Testis (tissue), 3 donors: ENCODE data around the gene MYF6. TPM values are rescaled to one million over a fixed set of nuclear protein-coding genes. Genes with fewer than 3 reads are reported as not detected.

Experiments
- DNase-seq: peaks from one replicate; pipeline ENCODE4 v3.0.0-alpha.2; 2019
- H3K27ac ChIP-seq, 2 donors: fragments of 200-600 bp; sonication (generic); one replicate each; pipeline ENCODE4 v1.5.1; 2019
- H3K27me3 ChIP-seq: fragments of 200-600 bp; sonication (generic); one replicate; pipeline ENCODE4 v1.5.1; 2019
- H3K36me3 ChIP-seq: fragments of 200-600 bp; sonication (generic); one replicate; pipeline ENCODE4 v1.5.1; 2017; ENCODE audit warnings: low read depth; ENCODE audit errors: missing control alignments
- H3K4me1 ChIP-seq: fragments of 200-600 bp; sonication (generic); one replicate; pipeline ENCODE4 v1.5.1; 2019
- H3K4me3 ChIP-seq, 2 donors: fragments of 200-600 bp; sonication (generic); one replicate each; pipeline ENCODE4 v1.5.1; 2017 to 2019
- H3K9me3 ChIP-seq: fragments of 200-600 bp; sonication (generic); one replicate; pipeline ENCODE4 v1.5.1; 2017
- CTCF ChIP-seq, 3 experiments: fragments of 450-650 bp in 2 of 3; fragments of 200-600 bp in 1 of 3; sonication (generic) in 1 of 3; IDR thresholded peaks; one replicate each; pipeline ENCODE4 v1.5.1; 2016 to 2019; ENCODE audit warnings: antibody characterized with exemption in 3 of 3, mild to moderate bottlenecking in 2 of 3, moderate library complexity in 1 of 3
- POLR2A ChIP-seq: fragments of 450-650 bp; IDR thresholded peaks from one replicate; pipeline ENCODE4 v1.6.1; 2017; ENCODE audit warnings: antibody characterized with exemption, mild to moderate bottlenecking, moderate library complexity
- WGBS, 2 donors: methylation state at CpG; one replicate each; pipeline ENCODE4 v1.1.5; 2018; 5-methylcytosine and 5-hydroxymethylcytosine counted together
- intact Hi-C: fragments of 100-400 bp; cut with DNase I; formaldehyde crosslinking; loops from one replicate; pipeline ENCODE4 v1.15.1; 2023; ENCODE audit warnings: low total_unique reads
- polyA plus RNA-seq: library from polyadenylated mRNA; stranded (reverse); fragments of 350-450 nt; fragmentation: Illumina TruSeq; extraction: RNeasy Lipid Tissue Mini Kit (QIAGEN cat#74804); gene quantifications from one replicate; pipeline ENCODE4 v1.2.3, GENCODE V29; 2014; ENCODE audit warnings: low read depth, low replicate concordance; ENCODE audit not compliant: insufficient read depth
- total RNA-seq, 2 donors: library from RNA; depleted of rRNA; stranded (reverse); fragments of >200 nt; gene quantifications; one replicate each; pipeline ENCODE4 v1.2.3, GENCODE V29; 2016

The MYF6 gene
- total and polyA plus RNA-seq, 3 donors from 2014 or later, result 2.1 TPM; not detected in 2

GRCh38 chr12:80745851-80746505, 38.5 kb downstream of the MYF6 start:
- intact Hi-C loops, result no loop called here
- WGBS, 2 donors, result 71 to 75% methylated on average over 6 of the region's 6 CpGs
- H3K27ac ChIP-seq, result no peak overlapping the region

GRCh38 chr12:80747800-80748199, 40.4 kb downstream of the MYF6 start:
- intact Hi-C loops, result no loop called here
- H3K4me1 ChIP-seq, result no peaks in the 10 kb centered on the region
- TF ChIP-seq CTCF (IDR thresholded peaks at IDR 0.05), result no peak
- TF ChIP-seq POLR2A, result no peak
- H3K4me3 ChIP-seq, result no peak overlapping the region
- no peak for DNase-seq
- no peaks in the 10 kb centered on the region for H3K36me3 ChIP-seq
- no peaks in the 10 kb centered on the region for H3K27me3 ChIP-seq
- WGBS, 2 donors, result 45 to 55% methylated on average over 2 of the region's 2 CpGs
- no peak overlapping the region for H3K27ac ChIP-seq
- H3K9me3 ChIP-seq, result no peaks in the 10 kb centered on the region

More at GRCh38 chr12:80745851-80746505, 38.5 kb downstream of the MYF6 start:
- Histone ChIP-seq H3K27me3 (no peaks in the 10 kb centered on the region), H3K9me3 (no peaks in the 10 kb centered on the region), H3K4me3 (no peak overlapping the region), H3K4me1 (no peaks in the 10 kb centered on the region), H3K36me3 (no peaks in the 10 kb centered on the region)
- no peak for DNase-seq
- TF ChIP-seq CTCF (IDR thresholded peaks at IDR 0.05), result no peak
- TF ChIP-seq POLR2A, result no peak

GRCh38 chr12:80749456-80749855, 42.0 kb downstream of the MYF6 start:
- WGBS, 2 donors, result 54% methylated on average over 2 of the region's 2 CpGs
- H3K27ac ChIP-seq, result no peak overlapping the region
- intact Hi-C loops, result no loop called here
- no peak overlapping the region for H3K4me3 ChIP-seq
- TF ChIP-seq POLR2A (no peak), CTCF (IDR thresholded peaks at IDR 0.05) (no peak)
- no peaks in the 10 kb centered on the region for H3K9me3 ChIP-seq
- no peak for DNase-seq
- H3K4me1 ChIP-seq, result no peaks in the 10 kb centered on the region
- H3K27me3 ChIP-seq, result no peaks in the 10 kb centered on the region
- no peaks in the 10 kb centered on the region for H3K36me3 ChIP-seq

- DNase-seq, result no peak
- Histone ChIP-seq H3K4me3 (no peak overlapping the region), H3K9me3 (no peaks in the 10 kb centered on the region), H3K27me3 (no peaks in the 10 kb centered on the region), H3K36me3 (no peaks in the 10 kb centered on the region), H3K4me1 (no peaks in the 10 kb centered on the region), H3K27ac (no peak overlapping the region)
- intact Hi-C loops, result no loop called here
- TF ChIP-seq CTCF (IDR thresholded peaks at IDR 0.05) (no peak), POLR2A (no peak)
Observed at GRCh38 chr12:80752464-80752863, 45.0 kb downstream of the MYF6 start.

GRCh38 chr12:80754274-80754673, 46.8 kb downstream of the MYF6 start:
- H3K4me1 ChIP-seq, result no peaks in the 10 kb centered on the region
- no peak for DNase-seq
- TF ChIP-seq POLR2A (no peak), CTCF (IDR thresholded peaks at IDR 0.05) (no peak)
- H3K36me3 ChIP-seq, result no peaks in the 10 kb centered on the region
- no peaks in the 10 kb centered on the region for H3K27me3 ChIP-seq
- no peak overlapping the region for H3K4me3 ChIP-seq
- 84 to 89% methylated on average over 3 of the region's 3 CpGs for WGBS, 2 donors
- no peaks in the 10 kb centered on the region for H3K9me3 ChIP-seq
- no peak overlapping the region for H3K27ac ChIP-seq
- intact Hi-C loops, result no loop called here
